Activated CD4-positive, alpha-beta T cell treated with anti-CD3 and anti-CD28 coated beads, Interleukin-2, amount 50 U/mL, for 48 hours (primary cell): ENCODE data around the gene OARD1.
A peak's percentile ranks its signal among the peaks of the same experiment; 100 is the strongest.

Experiments
- DNase-seq, 2 experiments: peaks; one replicate each; pipeline ENCODE4 v3.0.0-alpha.2; 2020

Gene OARD1

GRCh38 chr6:41047745-41048732 is 24.1 kb downstream of the OARD1 start:
- no peak for DNase-seq

GRCh38 chr6:41047306-41047705 is 24.9 kb downstream of the OARD1 start:
- DNase-seq = no peak

- no peak for DNase-seq
Observed at GRCh38 chr6:41046084-41046483, 26.1 kb downstream of the OARD1 start.

GRCh38 chr6:41045664-41046063 is 26.5 kb downstream of the OARD1 start:
- DNase-seq = no peak

- no peak for DNase-seq
Observed at GRCh38 chr6:41043151-41043550, 29.0 kb downstream of the OARD1 start.

- no peak for DNase-seq
Observed at GRCh38 chr6:41042226-41043055, 29.7 kb downstream of the OARD1 start, which contains the start of gene TSPO2. Gene TSPO2, plus strand, starts transcription at chr6:41042467. Its CDS starts 519 bp downstream, at chr6:41042986.

- no peak for DNase-seq
Observed at GRCh38 chr6:41040940-41041536, 31.1 kb downstream of the OARD1 start.

- peak; percentile 8 to 9 for DNase-seq
Observed at GRCh38 chr6:41040101-41040939, 31.8 kb downstream of the OARD1 start.

GRCh38 chr6:41039060-41039998 is 32.8 kb downstream of the OARD1 start, which contains the start of gene UNC5CL:
Gene UNC5CL, minus strand, starts transcription at chr6:41039221. Its CDS starts 4,147 bp downstream, at chr6:41035074.
- DNase-seq = peak; percentile 64 to 66

- no peak for DNase-seq
Observed at GRCh38 chr6:41038205-41038604, 34.0 kb downstream of the OARD1 start.

GRCh38 chr6:41037107-41037900 is 34.9 kb downstream of the OARD1 start:
- DNase-seq = no peak

- DNase-seq = no peak
Observed at GRCh38 chr6:41036601-41037000, 35.6 kb downstream of the OARD1 start.

- no peak for DNase-seq
Observed at GRCh38 chr6:41036186-41036585, 36.0 kb downstream of the OARD1 start.

- DNase-seq = no peak
Observed at GRCh38 chr6:41033776-41034175, 38.4 kb downstream of the OARD1 start.

- DNase-seq = no peak
Observed at GRCh38 chr6:41032830-41033229, 39.3 kb downstream of the OARD1 start.

- DNase-seq = peak in 1 of 2 experiments; percentile 7
Observed at GRCh38 chr6:41028561-41029412, 43.4 kb downstream of the OARD1 start.

- peak; percentile 82 to 84 for DNase-seq
Observed at GRCh38 chr6:41027799-41028560, 44.2 kb downstream of the OARD1 start.

GRCh38 chr6:41027241-41027640 is 44.9 kb downstream of the OARD1 start:
- DNase-seq = no peak
